Measurements from ENCODE around the gene RAD21L1.

Gene RAD21L1

GRCh38 chr20:1183153-1183552, 42.7 kb upstream of the RAD21L1 start:
- no peak for DNase-seq (ENCODE audit: low read depth)
- no peak overlapping the region for H3K4me3 ChIP-seq (ENCODE audit: control insufficient read depth, low read depth, low read length)
- TF ChIP-seq, protein P1, sequence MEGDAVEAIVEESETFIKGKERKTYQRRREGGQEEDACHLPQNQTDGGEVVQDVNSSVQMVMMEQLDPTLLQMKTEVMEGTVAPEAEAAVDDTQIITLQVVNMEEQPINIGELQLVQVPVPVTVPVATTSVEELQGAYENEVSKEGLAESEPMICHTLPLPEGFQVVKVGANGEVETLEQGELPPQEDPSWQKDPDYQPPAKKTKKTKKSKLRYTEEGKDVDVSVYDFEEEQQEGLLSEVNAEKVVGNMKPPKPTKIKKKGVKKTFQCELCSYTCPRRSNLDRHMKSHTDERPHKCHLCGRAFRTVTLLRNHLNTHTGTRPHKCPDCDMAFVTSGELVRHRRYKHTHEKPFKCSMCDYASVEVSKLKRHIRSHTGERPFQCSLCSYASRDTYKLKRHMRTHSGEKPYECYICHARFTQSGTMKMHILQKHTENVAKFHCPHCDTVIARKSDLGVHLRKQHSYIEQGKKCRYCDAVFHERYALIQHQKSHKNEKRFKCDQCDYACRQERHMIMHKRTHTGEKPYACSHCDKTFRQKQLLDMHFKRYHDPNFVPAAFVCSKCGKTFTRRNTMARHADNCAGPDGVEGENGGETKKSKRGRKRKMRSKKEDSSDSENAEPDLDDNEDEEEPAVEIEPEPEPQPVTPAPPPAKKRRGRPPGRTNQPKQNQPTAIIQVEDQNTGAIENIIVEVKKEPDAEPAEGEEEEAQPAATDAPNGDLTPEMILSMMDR (IDR thresholded peaks at IDR 0.05; ENCODE audit: control insufficient read depth, insufficient read depth, low read depth, low read length, missing control alignments), result no peak

- TF ChIP-seq, protein P1 (IDR thresholded peaks at IDR 0.05; ENCODE audit: control insufficient read depth, insufficient read depth, low read depth, low read length, missing control alignments), result no peak
- H3K4me3 ChIP-seq (ENCODE audit: control insufficient read depth, low read depth, low read length), result no peak overlapping the region
- no peak for DNase-seq (ENCODE audit: low read depth)
These were observed 41.6 kb upstream of the RAD21L1 start for GRCh38 chr20:1184260-1184637.

GRCh38 chr20:1184638-1185315, 41.1 kb upstream of the RAD21L1 start, which contains the start of gene TMEM74B:
TMEM74B (minus strand) TSS chr20:1184981; CDS start chr20:1183801, 1,180 bp downstream.
- TF ChIP-seq, protein P1 (IDR thresholded peaks at IDR 0.05; ENCODE audit: control insufficient read depth, insufficient read depth, low read depth, low read length, missing control alignments), result no peak
- H3K4me3 ChIP-seq (ENCODE audit: control insufficient read depth, low read depth, low read length), result peak within 1 kb of the TSS; percentile 34
- DNase-seq (ENCODE audit: low read depth), result no peak

GRCh38 chr20:1185316-1185741, 40.5 kb upstream of the RAD21L1 start:
- H3K4me3 ChIP-seq (ENCODE audit: control insufficient read depth, low read depth, low read length), result peak overlapping the region; percentile 34
- DNase-seq (ENCODE audit: low read depth), result no peak
- TF ChIP-seq, protein P1 (IDR thresholded peaks at IDR 0.05; ENCODE audit: control insufficient read depth, insufficient read depth, low read depth, low read length, missing control alignments), result no peak

DNA sequence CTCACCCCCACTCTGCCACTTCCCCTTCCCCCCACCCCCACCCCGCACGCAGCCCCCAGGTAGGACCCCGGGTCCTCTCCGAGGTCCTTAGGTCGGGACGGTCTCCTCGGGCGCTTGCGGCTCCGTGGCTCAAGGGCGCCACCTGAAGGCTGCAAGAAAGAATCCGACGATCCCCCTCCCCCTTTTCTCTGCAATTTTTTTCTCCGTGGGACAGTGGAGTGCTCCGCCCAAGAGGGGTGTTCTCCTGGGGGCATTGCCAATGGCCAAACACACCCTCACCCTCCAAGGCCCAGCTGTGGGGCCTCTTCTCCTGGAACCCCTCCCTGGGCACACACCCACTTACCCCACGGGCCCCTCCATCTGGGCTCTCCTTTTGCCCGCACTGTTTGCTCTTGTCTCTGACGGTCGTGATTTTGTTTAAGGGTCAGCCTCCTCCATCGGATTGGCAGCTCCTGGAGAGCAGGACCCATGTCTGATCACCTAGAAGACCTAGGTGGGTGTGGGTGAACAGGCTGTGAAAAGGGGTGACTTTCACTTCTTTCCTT, 40.0 kb upstream of the RAD21L1 start:
- H3K4me3 ChIP-seq (ENCODE audit: control insufficient read depth, low read depth, low read length), result peak overlapping the region; percentile 34
- no peak for DNase-seq (ENCODE audit: low read depth)
- TF ChIP-seq, protein P1 (IDR thresholded peaks at IDR 0.05; ENCODE audit: control insufficient read depth, insufficient read depth, low read depth, low read length, missing control alignments), result peak; percentile 58

GRCh38 chr20:1186367-1186991, 39.4 kb upstream of the RAD21L1 start:
- no peak for DNase-seq (ENCODE audit: low read depth)
- TF ChIP-seq, protein P1 (IDR thresholded peaks at IDR 0.05; ENCODE audit: control insufficient read depth, insufficient read depth, low read depth, low read length, missing control alignments), result no peak
- no peak overlapping the region for H3K4me3 ChIP-seq (ENCODE audit: control insufficient read depth, low read depth, low read length)

All from AG09309 (cell line).